ENCODE results near the gene MAP3K7.

Gene MAP3K7

DNA sequence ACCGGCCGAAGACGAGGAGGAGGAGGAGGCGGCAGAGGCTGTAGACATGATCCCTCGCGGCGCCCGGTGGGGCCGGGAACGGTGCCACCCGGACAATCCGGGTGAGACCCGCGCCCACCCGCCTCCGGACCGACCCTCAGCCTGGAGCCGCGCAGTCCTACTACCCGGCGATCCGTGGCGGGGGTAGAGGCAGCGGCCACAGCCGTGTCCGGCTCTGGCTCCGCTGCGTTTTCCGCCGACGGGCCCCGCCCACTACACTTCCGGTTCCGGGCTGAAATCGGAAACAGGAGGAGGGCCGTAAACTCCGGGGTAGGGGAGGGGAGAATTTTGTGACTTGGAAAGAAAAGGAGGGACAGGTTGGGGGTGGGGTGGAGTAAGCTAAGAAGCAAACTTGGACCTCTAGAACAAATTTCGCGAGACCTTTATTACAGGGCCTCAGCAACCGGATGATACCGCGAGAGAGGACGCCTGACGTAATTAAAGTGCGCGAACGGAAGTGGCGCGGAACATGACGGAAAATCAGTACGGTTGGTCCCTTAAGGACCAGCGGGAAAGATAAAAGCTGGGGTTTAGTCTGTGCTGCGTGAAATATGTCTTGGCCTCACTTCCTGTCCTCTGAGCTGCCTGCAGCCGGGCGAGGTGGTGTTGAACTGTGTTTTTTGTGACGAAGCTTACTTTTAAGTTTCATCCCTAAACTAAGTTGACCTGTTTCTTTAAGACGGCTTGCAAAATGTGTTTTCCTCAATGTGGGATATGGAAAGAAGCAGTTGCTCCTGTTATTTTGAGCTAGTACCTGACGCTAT lies at the start of gene MAP3K7:
Gene MAP3K7, minus strand, starts transcription at position 237 of the 803 bp plus-strand sequence. Its CDS starts 189 bp downstream, at position 48.
- in situ Hi-C loops (cut with HindIII; ENCODE audit: low sequenced_read_pairs): no loop called here

DNA sequence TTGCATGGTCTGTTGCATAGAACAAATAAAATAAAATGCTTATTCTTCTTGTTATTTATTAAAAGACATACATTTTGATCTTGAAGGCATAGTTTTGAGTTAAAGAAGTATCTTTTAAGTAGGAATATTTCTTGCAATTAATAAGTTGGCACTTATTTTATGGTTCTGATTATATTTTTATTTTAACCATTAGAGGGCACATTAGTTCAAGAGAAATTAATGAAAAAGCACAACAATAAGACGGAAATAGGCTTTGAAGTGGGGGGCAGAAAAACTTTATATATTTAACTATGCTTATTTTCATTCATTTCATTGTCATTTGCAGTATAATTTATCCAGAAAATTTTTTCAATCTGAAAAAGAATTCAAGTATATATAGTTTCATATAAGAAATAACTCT lies 44.2 kb upstream of the MAP3K7 start:
- in situ Hi-C loops (cut with HindIII; ENCODE audit: low sequenced_read_pairs): no loop called here

DNA sequence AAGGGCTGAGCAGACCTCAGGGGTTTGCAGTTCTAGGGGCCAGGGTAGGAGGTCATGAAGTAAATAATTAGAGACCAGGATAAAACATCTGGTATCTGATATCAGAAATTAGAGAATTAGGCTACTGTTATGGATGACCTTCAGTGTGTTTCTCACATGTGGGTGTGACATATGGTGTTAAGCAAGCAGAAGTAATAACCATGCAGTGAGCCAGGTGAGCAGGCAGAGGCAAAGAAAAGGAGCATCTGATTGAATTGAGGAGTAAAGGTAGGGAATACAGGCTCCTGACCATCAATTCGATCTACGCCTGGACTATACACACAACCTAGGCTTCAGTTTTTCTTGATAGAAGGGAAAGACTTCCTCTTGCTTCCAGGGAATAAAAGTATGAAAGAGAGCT lies 34.7 kb upstream of the MAP3K7 start:
- in situ Hi-C loops (cut with HindIII; ENCODE audit: low sequenced_read_pairs): no loop called here

DNA sequence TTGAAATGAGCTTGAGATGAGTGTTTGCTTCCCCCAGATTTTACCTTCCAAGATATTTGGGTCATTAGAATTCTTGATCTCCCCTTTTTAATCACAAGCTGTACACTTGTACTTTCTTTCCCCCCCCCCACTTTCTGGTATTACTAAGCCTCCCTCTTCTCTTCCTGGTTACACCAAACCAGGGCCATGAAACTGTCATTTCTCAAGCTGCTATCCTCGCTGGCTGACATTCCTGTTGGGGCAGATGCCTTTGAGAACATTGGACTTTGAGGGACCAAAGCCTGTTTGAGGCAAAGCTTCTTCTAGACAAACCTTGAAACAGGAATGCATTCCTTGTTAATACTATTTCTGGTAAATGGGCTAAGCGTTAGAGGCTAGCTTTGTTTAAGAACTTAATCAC lies 32.3 kb upstream of the MAP3K7 start:
- in situ Hi-C loops (cut with HindIII; ENCODE audit: low sequenced_read_pairs): no loop called here

DNA sequence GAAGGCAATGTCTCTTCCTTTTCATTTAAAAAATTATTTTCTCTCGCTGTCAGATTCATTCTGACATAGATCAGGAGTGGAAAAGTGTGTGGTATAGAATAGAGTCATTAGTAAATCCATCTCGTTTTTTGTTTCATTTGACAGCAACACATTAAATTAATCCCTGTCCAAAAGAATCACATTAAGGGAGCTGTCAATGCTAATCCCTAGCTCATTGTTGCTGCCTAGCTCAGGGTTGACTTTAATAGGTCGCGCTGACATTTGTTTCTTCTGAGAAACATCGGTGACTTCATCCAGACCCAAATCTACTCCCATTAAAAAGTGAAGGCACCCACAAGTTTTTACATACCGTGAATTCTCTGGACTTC lies 25.4 kb upstream of the MAP3K7 start:
- in situ Hi-C loops (cut with HindIII; ENCODE audit: low sequenced_read_pairs): no loop called here

DNA sequence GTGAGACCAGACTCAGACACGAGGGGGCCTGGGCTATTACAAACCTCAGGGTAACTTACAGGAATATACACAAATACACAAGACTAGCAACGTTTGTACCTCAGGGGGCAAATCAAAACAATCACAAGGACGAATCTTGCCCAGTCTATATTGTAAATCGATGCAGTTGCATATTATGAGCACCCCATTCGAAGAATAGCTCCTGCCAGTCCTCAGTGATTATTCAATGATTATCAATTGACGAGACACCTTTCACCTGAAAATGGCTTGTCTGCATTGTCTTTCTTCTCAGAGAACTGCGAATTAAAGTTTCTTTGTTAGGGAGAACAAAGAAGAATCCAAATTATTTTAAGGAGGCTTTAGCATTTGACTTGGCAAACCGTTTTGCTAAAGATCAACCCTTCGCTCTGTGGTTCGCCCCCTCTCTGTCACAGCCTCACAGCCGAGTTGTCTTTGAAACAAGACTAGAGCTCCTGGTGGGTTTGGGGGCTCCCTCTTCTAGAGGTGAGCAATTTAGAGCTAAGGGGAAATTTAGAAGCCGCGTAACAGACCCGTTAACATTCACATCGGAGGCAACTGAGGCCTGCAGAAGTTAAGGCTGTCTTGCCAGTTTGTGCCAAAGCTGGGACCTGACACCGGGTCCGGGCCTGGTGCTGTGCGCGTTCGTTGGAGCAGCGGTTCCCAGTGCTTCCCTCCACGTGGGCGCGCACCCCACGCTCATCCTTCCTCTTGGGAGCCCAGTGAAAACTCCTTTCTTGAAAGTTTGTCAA lies 24.9 kb upstream of the MAP3K7 start:
- in situ Hi-C loops (cut with HindIII; ENCODE audit: low sequenced_read_pairs): no loop called here

DNA sequence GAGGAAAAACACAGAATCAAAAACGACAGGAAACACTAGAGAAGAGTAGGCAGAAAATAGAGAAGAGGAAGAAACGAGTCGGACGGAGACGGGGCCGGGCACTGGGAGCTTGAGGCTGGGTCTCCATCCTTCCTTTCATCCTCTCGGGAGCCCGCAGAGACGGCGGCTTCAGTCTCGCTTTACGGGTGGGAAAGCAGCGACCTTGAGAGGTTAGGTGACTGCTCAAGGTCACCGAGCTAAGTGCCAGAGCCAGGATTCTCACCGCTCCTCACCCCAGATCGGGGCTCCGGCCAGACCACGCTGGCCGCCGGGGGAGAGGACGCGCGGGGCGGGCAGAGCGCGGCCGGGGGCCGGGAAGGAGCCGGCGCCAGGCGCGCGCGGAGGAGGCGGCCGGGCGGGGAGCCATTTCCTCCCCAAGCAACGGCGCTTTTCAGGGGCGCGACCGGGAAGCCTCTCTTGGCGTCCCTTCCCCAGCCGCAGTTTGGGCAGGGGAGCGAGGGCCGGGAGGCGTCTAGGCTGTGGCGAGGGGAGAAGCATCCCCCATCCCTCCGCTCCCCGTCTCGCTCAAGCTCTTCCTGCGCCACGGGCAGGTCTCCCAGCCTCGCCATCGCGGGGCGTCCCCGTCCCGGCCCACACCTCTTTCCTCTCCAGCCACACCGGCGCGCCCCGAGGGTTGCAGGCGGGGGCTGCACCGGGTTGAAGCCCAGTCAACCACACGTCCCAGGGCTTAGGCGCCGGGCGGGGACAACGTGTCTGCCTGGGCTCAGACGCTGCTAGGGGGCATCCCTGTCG lies 24.1 kb upstream of the MAP3K7 start:
- in situ Hi-C loops (cut with HindIII; ENCODE audit: low sequenced_read_pairs): no loop called here

DNA sequence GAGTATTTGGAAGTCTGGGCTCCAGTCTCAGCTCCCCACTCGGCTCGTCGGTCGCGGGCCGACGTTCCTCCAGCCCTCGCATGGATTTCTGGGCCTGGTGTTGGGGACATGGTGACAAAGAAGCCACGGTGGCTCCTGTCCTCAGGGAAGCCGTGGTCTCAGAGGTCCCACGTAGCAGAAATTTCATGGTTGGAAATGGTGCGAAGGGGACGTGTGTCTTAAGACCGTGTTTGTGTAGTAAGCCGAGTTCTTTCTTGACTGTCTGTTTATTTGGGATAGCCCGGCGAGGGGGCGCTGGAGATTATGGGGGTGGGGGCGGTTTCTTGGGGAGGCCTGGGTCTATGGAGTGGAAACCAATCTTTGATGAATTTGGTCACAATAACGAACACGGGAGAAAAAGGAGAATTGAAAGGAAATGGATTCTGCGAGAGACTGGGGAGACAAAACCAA lies 23.5 kb upstream of the MAP3K7 start:
- in situ Hi-C loops (cut with HindIII; ENCODE audit: low sequenced_read_pairs): no loop called here

DNA sequence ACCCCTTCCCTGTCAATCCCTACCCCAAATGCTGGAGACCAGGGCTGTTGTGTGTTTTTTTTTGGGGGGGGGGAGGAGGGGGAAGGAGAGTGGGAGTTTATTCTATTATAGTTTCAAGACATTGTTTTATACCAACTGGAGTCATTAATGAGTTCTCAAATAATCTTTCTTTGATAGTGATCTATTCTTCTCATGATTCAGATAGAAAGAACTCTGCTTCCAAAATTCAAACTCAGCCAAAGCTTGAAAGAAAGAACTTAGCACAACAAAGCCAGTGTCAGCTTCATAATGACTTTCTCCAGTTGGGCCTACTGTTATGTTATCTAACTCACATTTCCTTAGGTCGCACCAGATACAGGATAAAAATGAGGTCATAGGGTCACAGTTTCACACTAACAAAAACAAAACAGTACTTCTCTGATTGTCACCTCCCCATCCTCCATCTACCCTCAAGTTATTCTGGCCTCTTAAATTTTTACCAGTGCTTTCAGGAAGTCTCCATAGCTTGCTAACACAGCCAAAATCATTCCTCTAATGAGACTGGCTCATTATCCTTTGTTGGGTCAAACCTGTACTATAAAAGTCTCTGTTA lies 19.0 kb upstream of the MAP3K7 start:
- in situ Hi-C loops (cut with HindIII; ENCODE audit: low sequenced_read_pairs): no loop called here

DNA sequence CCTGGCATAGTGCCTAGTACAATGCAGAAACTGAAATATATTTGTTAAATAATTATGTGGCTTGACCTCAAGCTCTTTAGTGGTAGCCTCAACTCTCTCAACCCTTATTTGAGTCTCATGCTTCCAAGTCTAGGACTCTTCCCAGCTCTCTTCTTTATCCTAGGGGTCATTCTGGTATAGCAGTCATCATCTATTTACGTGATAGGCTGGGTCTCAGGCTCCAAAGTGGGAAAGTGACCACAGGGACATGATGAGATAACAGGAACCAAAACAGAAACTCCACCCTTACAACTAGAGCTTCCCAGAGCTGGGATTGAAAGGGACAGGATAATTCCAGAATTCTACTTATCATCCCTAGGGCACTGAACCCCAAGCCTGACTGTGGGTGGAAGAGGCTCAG lies 17.7 kb upstream of the MAP3K7 start:
- in situ Hi-C loops (cut with HindIII; ENCODE audit: low sequenced_read_pairs): no loop called here

DNA sequence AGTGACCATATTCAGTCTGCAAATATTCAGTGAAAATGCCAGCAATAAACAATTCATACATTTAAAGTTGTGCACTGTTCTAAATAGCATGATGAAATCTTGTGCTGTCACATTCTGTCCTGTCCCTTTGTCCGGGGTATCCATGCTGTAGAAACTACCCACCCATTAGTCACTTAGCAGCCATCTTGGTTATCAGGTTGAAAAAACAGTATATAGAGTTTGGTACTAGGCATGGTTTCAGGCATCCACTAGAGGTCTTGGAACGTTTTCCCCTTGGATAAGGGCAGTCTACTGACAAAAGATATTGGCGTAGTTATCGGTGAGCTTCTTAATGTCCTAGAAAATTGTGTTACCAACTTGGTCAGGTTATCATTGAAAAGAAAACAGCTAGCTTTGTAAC lies 12.3 kb upstream of the MAP3K7 start:
- in situ Hi-C loops (cut with HindIII; ENCODE audit: low sequenced_read_pairs): no loop called here

DNA sequence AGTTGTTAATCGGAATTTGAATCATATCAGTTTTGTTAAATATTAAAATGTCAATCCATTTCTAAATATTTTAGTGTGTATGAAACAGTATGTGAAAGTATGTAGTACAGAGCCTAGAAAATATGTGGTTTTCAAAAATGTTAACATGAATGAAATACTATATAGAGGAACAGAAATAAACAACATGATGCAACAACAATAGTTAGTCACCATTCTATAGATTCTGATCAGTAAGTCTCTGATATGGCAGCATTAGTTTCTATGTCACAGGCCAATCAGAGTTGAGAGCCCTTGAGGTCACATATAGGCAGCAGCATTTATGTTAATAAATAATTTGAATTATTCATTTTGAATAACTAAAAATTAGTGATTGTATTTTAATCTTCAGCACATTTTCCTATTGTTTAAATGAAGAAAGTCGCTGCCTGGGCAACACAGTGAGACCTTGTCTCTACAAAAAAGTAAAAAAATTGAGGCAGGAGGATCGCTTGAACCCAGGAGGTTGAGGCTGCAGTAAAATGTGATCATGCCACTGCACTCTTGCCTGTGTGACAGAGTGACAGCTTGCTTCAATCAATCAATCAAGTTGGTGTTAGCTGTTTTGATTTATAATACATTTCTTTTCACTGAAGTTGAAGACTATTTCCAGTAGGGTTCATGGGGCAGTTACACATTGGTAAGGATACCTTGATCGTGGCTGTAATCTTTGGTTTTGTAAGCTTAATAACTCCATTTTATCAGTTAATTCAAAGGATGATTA lies 11.5 kb upstream of the MAP3K7 start:
- in situ Hi-C loops (cut with HindIII; ENCODE audit: low sequenced_read_pairs): no loop called here

DNA sequence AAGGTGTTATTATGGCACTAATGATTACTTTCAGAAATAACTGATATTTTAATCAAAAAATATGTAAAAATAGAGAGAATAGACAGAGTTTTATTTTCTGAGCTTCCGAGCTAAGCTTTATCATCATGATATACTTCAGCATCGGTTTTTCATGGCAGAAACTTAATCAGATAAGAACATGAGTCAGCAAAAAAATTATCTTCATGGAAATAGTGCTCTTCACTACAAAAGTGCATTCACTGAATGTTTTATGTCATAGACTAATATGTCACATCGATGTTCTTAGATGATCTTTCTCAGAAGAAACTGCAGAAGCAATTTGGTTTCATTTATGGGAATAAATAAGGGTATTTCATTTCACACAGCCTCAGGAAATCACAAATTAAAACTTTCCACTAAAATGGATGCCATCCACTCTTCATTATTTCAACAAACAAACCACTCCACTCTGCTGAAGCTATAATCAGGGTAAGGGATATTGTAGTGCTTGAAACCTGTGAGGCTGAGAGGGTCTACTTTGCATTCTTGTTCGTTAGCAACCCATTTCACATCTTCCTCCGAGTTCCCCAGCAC lies 10.2 kb upstream of the MAP3K7 start:
- in situ Hi-C loops (cut with HindIII; ENCODE audit: low sequenced_read_pairs): no loop called here

DNA sequence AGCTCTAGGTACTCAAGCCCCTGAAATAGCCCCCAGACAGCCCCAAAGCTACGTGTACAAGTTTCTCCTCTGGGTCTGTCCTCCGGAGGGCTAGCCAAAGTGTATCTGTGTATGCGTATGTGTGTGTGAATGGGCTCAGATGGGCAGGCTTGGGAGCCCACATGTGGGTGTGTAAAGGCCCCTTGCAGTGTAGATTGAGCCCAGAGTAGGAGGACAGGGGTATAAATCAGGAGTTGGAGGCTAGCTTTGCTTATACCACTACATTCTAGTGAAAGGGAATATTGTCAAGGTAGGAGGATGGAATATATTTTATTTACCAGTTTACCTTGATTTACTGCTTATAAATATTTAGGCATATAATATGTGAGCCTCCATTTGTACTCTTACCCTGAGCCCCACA lies 9.0 kb upstream of the MAP3K7 start:
- in situ Hi-C loops (cut with HindIII; ENCODE audit: low sequenced_read_pairs): no loop called here

DNA sequence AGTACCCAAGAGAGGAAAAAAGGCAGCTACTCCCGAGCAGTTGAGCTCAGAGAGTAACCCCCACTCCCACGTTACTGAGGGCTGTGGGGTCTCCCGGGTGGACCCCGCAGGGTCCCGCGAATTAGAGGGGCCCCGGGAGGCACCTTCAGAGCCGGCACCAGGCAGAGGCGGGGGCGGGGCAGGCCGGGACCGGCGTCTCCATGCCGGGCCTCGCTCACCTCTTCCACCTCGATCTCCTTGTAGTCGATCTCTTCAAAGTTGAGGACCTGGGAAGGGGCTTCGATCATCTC lies 381 bp downstream of the MAP3K7 start:
- in situ Hi-C loops (cut with HindIII; ENCODE audit: low sequenced_read_pairs): no loop called here

DNA sequence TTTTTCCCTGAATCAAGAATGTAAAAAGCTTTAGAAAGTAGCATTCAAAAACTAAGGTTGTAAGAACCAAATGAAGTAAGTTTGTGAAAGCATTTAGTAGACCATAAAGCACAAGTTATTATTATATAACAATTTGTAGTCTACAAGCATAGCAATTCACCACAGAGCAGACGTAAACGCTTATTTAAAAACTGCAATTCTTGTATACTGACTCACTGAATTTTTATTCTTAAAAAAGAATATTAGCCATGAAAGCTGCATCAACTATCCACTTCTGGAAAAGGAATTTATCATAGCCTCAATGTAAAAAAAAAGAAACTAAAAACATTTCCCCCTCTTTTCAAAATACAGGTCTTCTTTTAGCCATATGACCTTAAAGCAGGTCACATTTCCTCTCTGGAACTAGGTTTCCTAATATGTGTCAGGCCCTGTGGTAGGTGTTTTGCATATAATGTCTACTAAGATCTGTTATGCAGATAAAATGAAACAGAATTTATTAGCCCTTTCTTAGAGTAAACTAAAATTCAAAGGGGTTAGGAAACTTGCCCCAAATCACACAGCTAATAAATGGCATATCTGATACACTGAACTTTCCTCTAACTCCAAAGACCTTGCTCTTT lies 2.1 kb downstream of the MAP3K7 start:
- in situ Hi-C loops (cut with HindIII; ENCODE audit: low sequenced_read_pairs): no loop called here

DNA sequence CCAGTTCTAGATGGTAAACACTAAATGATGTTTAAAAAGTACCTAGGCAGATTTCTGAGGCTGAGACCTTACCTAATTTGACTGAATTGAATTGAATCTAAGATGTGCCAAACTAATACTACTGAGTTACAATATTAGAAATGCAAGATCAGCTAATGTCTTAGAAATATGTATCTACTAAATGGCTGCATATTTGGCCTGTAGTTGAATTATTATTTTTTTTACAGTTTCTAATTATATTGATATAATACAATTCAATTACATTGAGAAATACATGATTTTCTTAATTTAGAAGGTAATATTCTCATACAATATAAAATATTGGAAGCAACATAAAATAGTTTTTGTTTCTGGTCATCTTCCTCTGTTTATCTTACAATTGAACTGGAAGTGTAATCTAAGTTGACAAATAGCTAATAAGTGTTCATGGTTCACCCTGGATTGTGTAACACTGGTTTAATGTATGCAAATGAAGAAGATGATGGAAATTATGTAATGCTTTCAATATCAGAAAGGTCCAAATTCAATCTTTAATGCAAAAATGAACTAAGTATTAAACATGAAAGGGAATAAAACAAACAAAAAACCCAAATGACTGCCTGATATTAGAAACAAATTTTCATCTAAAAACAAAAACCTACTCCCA lies 2.9 kb downstream of the MAP3K7 start:
- in situ Hi-C loops (cut with HindIII; ENCODE audit: low sequenced_read_pairs): no loop called here

DNA sequence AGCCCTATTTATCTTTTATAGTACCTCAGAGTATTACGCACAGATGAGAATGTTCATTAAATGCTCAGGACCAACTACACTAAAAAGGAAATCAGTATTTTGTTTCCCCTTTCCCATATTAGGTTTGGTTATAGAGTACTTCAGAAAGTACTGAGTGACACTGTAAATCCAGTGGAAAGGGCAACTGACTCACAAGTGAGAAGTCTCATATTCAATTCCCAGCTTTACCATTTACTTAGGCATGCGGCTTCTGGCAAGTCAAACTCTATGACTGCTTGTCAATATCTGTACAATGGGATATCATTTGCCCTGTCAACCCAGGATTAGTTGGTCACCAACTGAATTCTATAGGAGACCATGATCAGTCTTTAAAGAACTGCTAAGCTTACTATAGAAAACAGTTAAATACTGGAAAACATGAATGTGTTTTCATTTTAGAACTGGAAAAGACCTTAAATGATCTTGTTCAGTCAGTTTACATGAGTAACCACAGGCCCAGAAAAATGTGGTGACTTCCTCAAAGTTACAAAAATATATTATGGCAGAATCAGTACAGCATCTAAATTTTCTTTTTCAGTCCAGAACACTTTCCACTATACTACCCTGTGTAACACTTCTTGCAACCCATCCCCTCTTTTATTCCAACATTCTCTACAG lies 3.6 kb downstream of the MAP3K7 start:
- in situ Hi-C loops (cut with HindIII; ENCODE audit: low sequenced_read_pairs): no loop called here

DNA sequence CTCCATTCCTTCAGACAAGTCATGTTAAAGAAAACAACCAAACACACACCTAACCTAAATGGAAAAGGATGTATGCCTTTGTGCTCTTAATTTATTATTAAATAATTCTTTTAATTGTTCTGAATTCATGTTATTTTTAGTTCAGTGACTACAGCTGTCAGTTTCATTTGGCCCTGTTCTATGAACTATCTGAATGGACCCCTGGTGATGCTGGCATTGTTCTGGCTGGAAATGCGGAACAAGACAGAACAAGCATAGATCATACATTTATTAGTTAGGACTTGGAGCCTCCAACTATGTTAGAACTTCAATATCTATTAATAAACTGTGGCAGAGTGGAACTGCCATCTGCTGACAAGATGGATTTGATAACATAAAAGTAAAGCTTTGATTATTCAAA lies 5.7 kb downstream of the MAP3K7 start:
- in situ Hi-C loops (cut with HindIII; ENCODE audit: low sequenced_read_pairs): no loop called here

All from DLD1 (cell line).